Measurements from ENCODE around the gene TMOD2. TPM values are rescaled to one million over a fixed set of nuclear protein-coding genes. Genes with fewer than 3 reads are reported as not detected.

The TMOD2 gene
- total RNA-seq, 6 experiments from 2014 or later = 1.1 to 2.5 (median 1.3) TPM

DNA sequence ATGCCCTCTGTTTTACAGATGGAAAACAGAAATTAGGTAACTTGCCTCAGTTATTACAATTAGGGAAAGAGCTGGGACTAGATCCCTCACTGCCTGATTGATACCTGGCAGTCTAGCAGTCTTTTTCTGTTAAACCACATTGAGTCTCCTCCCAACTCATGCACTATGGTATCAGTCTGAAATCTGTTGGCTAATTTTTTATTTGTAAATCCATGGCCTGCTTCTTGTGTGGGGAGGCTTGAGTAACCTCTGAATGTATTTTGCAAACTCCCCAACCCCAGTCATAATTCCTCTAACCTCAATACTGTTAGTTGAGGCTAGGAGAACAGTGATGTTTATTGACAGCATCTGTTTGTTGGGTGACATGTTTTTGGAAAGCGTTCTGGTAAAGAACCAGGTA lies 113.9 kb downstream of the TMOD2 start:
- peaks cover 0 to 38% (median 7%) of the 10 kb centered on the region in 4 donors for H3K4me1 ChIP-seq
- no peak for TF ChIP-seq POLR2A (IDR thresholded peaks at IDR 0.05)
- TF ChIP-seq, protein P1, sequence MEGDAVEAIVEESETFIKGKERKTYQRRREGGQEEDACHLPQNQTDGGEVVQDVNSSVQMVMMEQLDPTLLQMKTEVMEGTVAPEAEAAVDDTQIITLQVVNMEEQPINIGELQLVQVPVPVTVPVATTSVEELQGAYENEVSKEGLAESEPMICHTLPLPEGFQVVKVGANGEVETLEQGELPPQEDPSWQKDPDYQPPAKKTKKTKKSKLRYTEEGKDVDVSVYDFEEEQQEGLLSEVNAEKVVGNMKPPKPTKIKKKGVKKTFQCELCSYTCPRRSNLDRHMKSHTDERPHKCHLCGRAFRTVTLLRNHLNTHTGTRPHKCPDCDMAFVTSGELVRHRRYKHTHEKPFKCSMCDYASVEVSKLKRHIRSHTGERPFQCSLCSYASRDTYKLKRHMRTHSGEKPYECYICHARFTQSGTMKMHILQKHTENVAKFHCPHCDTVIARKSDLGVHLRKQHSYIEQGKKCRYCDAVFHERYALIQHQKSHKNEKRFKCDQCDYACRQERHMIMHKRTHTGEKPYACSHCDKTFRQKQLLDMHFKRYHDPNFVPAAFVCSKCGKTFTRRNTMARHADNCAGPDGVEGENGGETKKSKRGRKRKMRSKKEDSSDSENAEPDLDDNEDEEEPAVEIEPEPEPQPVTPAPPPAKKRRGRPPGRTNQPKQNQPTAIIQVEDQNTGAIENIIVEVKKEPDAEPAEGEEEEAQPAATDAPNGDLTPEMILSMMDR (IDR thresholded peaks at IDR 0.05) = no peak
- peak; percentile 36 to 77 (median 49) for ATAC-seq
- intact Hi-C loops (cut with DNase I) = no loop called here
- no peak overlapping the region for H3K4me3 ChIP-seq
- no peaks in the 10 kb centered on the region for H3K9me3 ChIP-seq
- H3K36me3 ChIP-seq = peaks cover 0 to 12% (median 2%) of the 10 kb centered on the region in 4 donors
- peak overlapping the region in 1 of 3 donors; percentile 66 for H3K27ac ChIP-seq
- WGBS (ENCODE audit: insufficient coverage, low coverage, low lambda C conversion rate, missing lambda C conversion rate) = 50% methylated on average over 1 of the region's 1 CpG
- DNase-seq = no peak
- no peaks in the 10 kb centered on the region for H3K27me3 ChIP-seq

Small RNA genes within 50 kb of the gene (small RNA-seq; reads per million reads assigned to genes)
- gene AC090971.5 (0 reads per million in 2 experiments), gene RF00017 (0 reads per million in 2 experiments)

Other genes with a start within 250 kb of the TMOD2 start
- gene DMXL2, start 128.8 kb upstream of the TMOD2 start, total RNA-seq = 10 to 100 TPM in 5 of 6 experiments, 1 to 10 TPM in 1; 8.8 to 16.1 (median 12.7) TPM
- not detected for gene SCG3, start 70.1 kb upstream of the TMOD2 start, total RNA-seq
- gene LYSMD2, start 13.9 kb upstream of the TMOD2 start, total RNA-seq = 10 to 100 TPM in 2 of 6 experiments, 1 to 10 TPM in 4; 5.0 to 17.4 (median 8.4) TPM
- 10 to 100 TPM; 15.0 to 32.2 (median 20.6) TPM for gene TMOD3, start 78.1 kb downstream of the TMOD2 start, total RNA-seq
- gene LEO1, start 220.2 kb downstream of the TMOD2 start, total RNA-seq = 10 to 100 TPM in 4 of 6 experiments, 1 to 10 TPM in 2; 8.9 to 20.6 (median 11.9) TPM